ENCODE measurements around the gene HSPG2. TPM values are rescaled to one million over a fixed set of nuclear protein-coding genes. Genes with fewer than 3 reads are reported as not detected.

The HSPG2 gene
- total and polyA plus RNA-seq, 2 of the 8 experiments (the other 6 are each of a cell fraction or from before 2014, with no cell fraction given): 17.8 to 111 TPM

DNA sequence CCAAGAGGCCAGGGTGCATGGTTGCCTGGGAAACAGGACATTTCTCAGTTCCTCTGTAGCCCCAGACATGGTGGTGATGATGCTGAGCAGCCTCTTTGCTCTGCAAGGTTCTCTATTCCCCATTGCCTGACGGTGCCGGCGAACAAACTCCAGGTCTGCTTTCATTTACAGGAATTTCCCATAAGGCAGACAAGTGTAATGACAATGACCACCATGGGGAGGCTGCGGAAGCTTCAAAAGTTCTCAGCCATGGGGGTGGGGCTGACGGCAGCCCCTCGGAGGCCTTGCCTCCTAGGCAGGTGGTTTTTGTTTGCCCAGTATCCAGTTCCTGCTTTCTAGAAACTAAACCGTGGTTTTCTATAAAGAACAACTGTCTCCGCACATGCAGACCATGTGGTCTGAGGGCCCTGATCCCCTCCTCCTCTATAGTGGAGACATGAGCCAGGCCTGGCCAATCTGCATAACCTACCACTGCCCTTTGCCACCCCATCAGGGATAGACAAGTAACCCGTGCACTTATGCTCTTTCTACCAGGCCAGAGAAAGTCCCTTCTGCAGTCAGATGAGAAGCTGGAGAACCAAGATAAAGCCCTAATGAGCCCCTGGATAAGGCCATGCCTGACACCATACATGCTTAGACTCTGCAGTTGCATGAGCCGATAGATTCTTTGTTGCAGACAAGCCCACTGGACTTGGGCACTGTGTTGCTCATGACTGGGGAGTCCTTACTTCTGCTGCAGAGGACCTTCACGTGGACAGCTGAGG, 71.0 kb downstream of the HSPG2 start (continued):
- TF ChIP-seq, protein P1, sequence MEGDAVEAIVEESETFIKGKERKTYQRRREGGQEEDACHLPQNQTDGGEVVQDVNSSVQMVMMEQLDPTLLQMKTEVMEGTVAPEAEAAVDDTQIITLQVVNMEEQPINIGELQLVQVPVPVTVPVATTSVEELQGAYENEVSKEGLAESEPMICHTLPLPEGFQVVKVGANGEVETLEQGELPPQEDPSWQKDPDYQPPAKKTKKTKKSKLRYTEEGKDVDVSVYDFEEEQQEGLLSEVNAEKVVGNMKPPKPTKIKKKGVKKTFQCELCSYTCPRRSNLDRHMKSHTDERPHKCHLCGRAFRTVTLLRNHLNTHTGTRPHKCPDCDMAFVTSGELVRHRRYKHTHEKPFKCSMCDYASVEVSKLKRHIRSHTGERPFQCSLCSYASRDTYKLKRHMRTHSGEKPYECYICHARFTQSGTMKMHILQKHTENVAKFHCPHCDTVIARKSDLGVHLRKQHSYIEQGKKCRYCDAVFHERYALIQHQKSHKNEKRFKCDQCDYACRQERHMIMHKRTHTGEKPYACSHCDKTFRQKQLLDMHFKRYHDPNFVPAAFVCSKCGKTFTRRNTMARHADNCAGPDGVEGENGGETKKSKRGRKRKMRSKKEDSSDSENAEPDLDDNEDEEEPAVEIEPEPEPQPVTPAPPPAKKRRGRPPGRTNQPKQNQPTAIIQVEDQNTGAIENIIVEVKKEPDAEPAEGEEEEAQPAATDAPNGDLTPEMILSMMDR (IDR thresholded peaks at IDR 0.05; ENCODE audit: control extremely low read depth in 1 of 3, insufficient read depth in 1 of 3, low read depth in 1 of 3, low read length in 3 of 3): peak; percentile 11 to 42 (median 25)
- TF ChIP-seq TEAD4 (IDR thresholded peaks at IDR 0.05; ENCODE audit: low read depth, low read length) (no peak), SP1 (IDR thresholded peaks at IDR 0.05; ENCODE audit: low read depth, low read length) (peak; percentile 56; the same call in 1 of the 2 replicates), TAF7 (optimal IDR thresholded peaks at IDR 0.05; ENCODE audit: borderline replicate concordance, low read depth, low read length) (no peak), RAD21 (IDR thresholded peaks at IDR 0.05 in 1 of 2, conservative IDR thresholded peaks at IDR 0.05 in 1 of 2; ENCODE audit: low read depth in 2 of 2, low read length in 2 of 2) (peak; percentile 33 to 47), SRF (IDR thresholded peaks at IDR 0.05; ENCODE audit: low read depth, low read length) (no peak), EP300 (IDR thresholded peaks at IDR 0.05; ENCODE audit: borderline replicate concordance in 1 of 2, low read depth in 2 of 2, low read length in 2 of 2) (no peak), CBX8 (IDR thresholded peaks at IDR 0.05; ENCODE audit: borderline replicate concordance, low read depth, low read length) (no peak), ZNF274 (IDR thresholded peaks at IDR 0.05; ENCODE audit: borderline replicate concordance, extremely low read depth, low read length) (no peak), NRF1 (IDR thresholded peaks at IDR 0.05; ENCODE audit: low read depth, low read length) (no peak), KDM1A (IDR thresholded peaks at IDR 0.05; ENCODE audit: borderline replicate concordance, low read length) (no peak), RNF2 (IDR thresholded peaks at IDR 0.05; ENCODE audit: borderline replicate concordance, low read depth, low read length, missing control alignments, poor library complexity, severe bottlenecking) (no peak), YY1 (IDR thresholded peaks at IDR 0.05; ENCODE audit: low read depth, low read length) (0 out of 2 replicates have a peak, but pooled peaks have one; percentile 10)
- TF ChIP-seq, protein P2, sequence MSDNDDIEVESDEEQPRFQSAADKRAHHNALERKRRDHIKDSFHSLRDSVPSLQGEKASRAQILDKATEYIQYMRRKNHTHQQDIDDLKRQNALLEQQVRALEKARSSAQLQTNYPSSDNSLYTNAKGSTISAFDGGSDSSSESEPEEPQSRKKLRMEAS (IDR thresholded peaks at IDR 0.05): no peak
